HG02840 (cell line): ENCODE results near the gene MEAK7.

ENCODE experiments used
- ATAC-seq: cut with Tn5 transposase; IDR thresholded peaks from one replicate; pipeline ENCODE4 v1.9.1; 2021; ENCODE audit warnings: mild to moderate bottlenecking, moderate library complexity, moderate number of reproducible peaks; ENCODE audit not compliant: unreplicated experiment, low FRiP score

Gene MEAK7

DNA sequence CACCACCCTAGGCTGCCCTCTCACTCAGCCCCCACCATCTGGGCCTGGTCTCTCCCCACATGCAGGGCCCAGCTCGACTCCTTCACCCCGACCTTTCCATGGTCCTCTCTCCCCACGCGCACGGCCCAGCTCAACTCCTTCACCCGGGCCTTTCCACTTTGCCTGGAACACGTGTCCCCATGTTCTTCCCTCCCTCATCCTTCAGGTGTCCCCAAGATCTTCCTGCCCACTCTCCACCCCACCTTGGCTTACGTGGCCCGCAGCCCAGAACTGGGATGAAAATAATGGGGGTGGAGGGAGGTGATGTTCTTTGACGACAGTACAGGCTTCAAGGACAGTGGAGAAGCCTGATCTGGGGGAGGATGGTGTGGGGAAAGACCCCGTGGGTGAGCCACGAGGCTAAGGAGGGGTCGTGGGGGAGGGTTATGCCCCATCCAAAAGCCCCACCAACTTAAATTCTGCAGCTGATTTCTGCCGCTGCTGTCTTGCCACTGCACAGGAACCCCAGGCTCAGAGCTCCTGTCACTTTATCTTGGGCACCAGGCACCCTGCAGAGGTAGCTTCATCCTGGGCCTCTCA, 9.9 kb upstream of the MEAK7 start:
- no peak for ATAC-seq

DNA sequence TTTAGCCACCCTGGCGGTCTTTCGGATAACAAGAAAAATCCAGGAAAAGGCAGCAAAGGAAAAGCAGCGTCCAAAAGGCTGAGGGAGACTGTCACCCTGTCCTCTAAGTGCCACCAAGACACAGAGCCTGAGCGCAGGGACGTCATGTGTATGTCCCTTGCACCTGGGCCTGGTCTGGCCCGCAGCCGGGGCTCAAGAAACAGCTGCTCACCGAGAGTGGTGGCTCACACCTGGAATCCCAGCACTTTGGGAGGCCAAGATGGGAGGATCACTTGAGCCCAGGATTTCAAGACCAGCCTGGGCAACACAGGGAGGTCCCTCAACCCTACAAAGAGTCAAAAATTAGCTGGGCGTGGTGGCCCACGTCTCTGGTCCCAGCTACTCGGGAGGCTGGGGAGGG, 9.2 kb upstream of the MEAK7 start:
- no peak for ATAC-seq

GRCh38 chr16:84513123-84513522, 8.7 kb upstream of the MEAK7 start:
- ATAC-seq, result no peak

DNA sequence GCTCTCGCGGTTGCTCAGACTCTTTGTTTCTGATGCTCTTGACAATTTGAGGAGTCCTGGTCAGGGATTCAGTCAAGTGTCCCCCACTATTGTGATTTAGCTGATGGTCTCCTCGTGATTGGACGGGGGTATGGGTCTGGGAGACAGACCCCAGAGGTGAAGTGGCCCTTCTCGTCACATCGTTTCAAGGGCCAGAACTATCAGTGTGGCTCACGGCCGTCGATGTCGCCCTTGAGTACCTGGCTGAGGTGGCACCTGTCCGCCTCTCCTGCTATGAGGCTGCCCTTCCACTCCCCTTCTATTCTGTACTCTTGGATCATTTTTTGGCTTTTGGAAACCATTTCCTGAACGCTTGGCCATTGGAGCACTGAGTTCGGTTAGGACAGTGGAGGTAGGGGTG, 7.4 kb upstream of the MEAK7 start:
- no peak for ATAC-seq

DNA sequence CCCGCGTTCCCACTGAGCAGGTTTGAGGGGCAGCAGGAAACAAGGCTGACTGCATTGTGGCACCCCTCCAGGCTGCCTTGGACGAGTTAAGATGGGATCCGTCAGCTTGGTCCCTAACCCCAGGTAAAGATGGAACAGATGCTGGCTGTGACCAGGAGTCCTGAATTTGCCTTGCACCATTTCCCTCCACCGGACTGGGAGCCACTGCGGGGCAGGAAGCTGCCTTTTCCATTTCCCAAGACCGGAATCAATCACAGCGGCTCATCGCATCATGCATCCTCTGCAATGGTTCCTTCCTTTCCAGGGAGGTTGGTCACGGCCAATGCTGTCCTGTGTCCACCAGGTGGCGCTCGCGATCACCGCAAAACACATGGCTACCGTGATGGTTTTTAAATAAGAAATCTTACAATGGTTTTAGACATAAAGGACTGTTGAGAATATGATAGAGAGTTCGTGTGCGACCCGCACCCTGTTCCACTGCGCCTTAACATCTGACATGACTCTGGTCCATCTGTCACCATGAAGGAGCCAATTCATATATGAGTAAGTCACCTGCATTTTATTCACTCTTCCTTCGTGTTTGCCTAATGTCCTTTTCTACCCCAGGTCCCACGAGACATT, 6.8 kb upstream of the MEAK7 start:
- no peak for ATAC-seq

GRCh38 chr16:84509032-84509950, 4.8 kb upstream of the MEAK7 start:
- ATAC-seq, result no peak

DNA sequence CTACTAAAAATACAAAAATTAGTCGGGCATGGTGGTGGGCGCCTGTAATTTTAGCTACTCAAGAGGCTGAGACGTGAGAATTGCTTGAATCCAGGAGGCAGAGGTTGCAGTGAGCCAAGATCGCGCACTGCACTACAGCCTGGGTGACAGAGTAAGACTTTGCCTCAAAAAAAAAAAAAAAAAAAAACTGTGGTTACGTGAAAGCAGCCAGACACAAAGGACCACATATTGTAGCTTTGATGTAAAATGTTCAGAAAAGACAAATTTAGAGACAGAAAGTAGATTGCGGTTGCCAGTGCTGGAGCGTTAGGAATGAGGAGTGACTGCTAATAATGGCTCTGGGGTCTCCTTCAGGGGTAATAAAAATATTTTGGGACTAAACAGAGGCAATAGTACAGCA, 4.0 kb upstream of the MEAK7 start:
- ATAC-seq, result no peak

DNA sequence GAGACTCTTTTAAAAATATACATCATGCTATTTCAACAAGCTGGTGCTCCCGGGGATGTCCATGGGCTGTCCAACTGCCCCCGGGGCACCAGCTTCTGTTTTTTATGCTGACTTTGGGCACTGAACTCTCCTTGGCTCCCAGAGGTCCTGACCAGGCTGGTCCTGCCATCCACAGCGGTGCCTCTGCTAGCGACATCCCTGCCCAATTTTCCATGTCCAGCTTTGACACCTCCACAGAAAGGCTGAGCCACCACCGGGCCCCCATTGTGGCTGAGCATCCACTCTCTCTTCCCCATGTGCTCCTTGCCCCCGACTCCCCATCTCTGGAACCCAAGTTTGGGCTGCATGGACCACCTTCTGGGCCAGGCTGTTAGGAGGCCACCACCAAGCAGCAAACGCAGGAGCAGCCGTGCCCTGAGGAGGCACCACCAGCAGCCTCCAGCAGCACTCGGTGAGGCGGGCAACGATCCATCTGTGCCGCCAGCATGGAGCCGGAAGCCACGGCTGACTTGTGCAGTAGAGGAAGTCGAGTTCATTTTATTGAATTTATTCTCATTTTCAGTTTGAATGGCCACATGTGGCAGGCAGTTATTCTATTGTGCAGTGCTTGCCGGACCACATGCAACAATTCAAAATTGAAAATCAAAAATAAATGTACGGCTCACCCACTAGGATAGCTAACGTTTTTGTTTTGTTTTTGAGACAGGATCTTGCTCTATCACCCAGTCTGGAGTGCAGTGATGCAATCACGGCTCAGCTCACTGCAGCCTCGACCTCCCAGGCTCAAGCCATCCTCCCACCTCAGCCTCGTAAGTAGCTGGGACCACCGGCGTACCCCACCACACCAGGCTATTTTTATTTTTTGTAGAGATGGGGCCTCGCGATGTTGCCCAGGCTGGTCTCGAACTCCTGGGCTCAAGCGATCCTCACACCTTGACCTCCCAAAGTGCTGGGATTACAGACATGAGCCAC, 2.8 kb upstream of the MEAK7 start:
- no peak for ATAC-seq

- peak; percentile 1 for ATAC-seq
Measured at GRCh38 chr16:84505249-84506187, 1.1 kb upstream of the MEAK7 start.

- no peak for ATAC-seq
Measured at GRCh38 chr16:84503751-84504395, 586 bp downstream of the MEAK7 start.

GRCh38 chr16:84502581-84502980, 1.9 kb downstream of the MEAK7 start:
- ATAC-seq, result no peak

DNA sequence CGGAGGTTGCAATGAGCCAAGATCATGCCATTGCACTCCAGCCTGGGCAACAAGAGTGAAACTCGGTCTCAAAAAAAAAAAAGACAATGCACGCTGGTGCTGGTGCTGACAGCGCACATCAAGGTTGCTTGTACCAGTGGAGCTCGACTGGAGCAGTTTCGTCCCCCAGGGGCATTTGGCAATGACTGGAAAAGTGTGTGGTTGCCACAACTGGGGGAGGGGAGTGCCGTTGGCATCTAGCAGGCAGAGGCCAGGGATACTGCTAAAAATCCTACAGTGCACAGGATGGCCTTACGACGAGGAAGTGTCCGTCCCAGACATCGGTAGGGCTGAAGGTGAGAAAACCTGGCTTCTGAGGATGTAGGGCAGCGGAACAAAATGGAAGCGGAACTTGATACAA, 2.4 kb downstream of the MEAK7 start:
- ATAC-seq, result no peak

GRCh38 chr16:84501077-84501735, 3.3 kb downstream of the MEAK7 start:
- ATAC-seq, result no peak

GRCh38 chr16:84500531-84500930, 3.9 kb downstream of the MEAK7 start:
- ATAC-seq, result no peak

DNA sequence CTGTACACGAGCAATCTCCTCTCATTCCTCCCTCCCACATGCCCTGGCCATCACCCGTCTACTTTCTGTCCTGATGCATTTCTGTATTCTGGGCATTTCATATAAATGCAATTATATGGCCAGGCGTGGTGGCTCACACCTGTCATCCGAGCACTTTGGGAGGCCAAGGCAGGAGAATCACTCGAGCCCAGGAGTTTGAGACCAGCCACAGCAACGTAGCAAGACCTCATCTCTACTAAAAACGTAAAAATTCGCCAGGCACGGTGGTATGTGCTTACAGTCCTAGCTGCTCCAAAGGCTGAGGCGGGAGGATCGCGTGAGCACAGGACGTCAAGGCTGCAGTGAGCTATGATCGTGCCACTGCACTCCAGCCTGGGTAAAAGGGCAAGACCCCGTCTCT, 4.8 kb downstream of the MEAK7 start:
- no peak for ATAC-seq

- ATAC-seq, result no peak
Measured at GRCh38 chr16:84498859-84499620, 5.4 kb downstream of the MEAK7 start.

DNA sequence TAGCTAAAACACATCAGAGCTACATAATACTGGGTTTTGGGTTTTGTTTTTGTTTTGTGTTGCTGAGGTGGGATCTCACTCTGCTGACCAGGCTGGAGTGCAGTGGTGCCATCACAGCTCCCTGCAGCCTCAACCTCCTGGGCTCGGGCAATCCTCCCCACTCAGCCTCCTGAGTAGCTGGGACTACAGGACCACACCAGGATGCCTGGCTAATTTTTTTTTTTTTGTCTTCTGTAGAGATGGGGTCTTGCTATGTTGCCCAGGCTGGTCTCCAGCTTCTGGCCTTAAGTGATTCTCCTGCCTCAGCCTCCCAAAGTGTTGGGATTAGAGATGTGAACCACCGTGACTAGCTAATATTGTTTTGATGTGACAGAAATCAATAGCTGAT, 6.2 kb downstream of the MEAK7 start:
- no peak for ATAC-seq
